ENCODE measurements around the gene ARNT2. TPM values are rescaled to one million over a fixed set of nuclear protein-coding genes. Genes with fewer than 3 reads are reported as not detected.

ARNT2 gene
- total RNA-seq, 1 donor from 2014 or later = 3.6 TPM

DNA sequence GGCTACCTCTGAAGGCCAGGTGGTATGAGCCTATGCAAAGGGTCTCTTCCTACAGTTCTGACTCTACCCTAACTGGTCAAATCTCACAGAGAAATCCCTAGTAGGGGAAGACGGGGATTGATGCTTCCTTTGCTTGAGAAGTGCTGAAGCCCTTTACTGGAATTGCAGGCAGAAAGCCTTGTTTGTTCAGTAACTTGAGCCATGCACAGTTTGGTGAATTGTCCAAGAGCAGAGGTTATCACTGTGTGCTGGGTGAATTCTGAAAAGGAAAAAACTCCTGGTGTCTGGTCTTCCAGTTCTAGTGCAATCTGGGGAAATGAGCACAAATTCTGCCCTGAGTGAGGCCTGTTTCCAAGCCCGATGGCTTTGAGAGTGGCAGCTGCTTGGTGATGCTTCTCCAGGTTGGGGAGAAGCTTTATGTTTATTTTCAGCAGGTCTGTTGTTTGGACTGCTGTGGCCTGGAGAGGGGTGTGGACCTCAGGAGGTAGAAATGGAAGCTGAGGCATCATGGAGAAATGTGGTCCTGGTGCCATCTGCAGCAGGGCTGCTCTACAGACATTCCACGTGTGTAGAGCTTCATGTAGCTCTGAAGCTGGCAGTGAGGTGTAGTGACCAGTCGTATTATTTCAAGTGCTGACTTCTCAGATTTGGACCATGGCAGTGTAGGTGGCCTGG, 60.9 kb downstream of the ARNT2 start:
- DNase-seq = no peak
- no peaks in the 10 kb centered on the region for H3K36me3 ChIP-seq
- H3K9me3 ChIP-seq (replicated peaks) = no peaks in the 10 kb centered on the region
- peaks cover 40% of the 10 kb centered on the region for H3K27me3 ChIP-seq (ENCODE audit: low read depth)
- H3K4me1 ChIP-seq = no peaks in the 10 kb centered on the region
- no peak overlapping the region for H3K27ac ChIP-seq (replicated peaks)
- no peak overlapping the region for H3K4me3 ChIP-seq
- intact Hi-C loops (cut with micrococcal nuclease) = no loop called here
- TF ChIP-seq CTCF (IDR thresholded peaks at IDR 0.05; ENCODE audit: borderline replicate concordance) = no peak

DNA sequence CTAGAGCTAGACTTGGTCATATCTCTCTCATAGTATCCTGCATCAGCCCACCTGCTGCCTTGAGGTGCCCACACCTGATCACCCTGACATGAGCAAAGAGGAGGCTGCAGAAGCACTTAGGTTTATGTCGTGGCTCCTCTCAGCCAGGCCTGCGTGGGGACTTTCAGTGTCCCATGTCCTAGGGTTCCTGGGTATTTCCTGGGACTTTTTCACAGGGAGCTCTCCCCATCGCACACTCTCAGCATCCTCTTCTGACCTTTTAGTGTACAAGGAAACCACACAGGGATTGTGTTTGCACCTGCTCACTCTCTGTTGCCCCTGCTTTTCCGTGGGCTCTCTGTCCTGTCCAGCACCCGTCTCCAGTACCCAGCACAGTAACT, 61.4 kb downstream of the ARNT2 start:
- Histone ChIP-seq H3K9me3 (replicated peaks) (no peaks in the 10 kb centered on the region), H3K36me3 (no peaks in the 10 kb centered on the region), H3K27ac (replicated peaks) (no peak overlapping the region), H3K4me1 (no peaks in the 10 kb centered on the region), H3K4me3 (no peak overlapping the region), H3K27me3 (ENCODE audit: low read depth) (peaks cover 40% of the 10 kb centered on the region)
- DNase-seq = no peak
- no peak for TF ChIP-seq CTCF (IDR thresholded peaks at IDR 0.05; ENCODE audit: borderline replicate concordance)
- intact Hi-C loops (cut with micrococcal nuclease) = no loop called here

GRCh38 chr15:80466543-80466942, 62.4 kb downstream of the ARNT2 start:
- Histone ChIP-seq H3K27me3 (ENCODE audit: low read depth) (peaks cover 40% of the 10 kb centered on the region), H3K27ac (replicated peaks) (no peak overlapping the region), H3K9me3 (replicated peaks) (no peaks in the 10 kb centered on the region), H3K4me3 (no peak overlapping the region), H3K4me1 (no peaks in the 10 kb centered on the region), H3K36me3 (no peaks in the 10 kb centered on the region)
- intact Hi-C loops (cut with micrococcal nuclease) = no loop called here
- DNase-seq = no peak
- no peak for TF ChIP-seq CTCF (IDR thresholded peaks at IDR 0.05; ENCODE audit: borderline replicate concordance)

DNA sequence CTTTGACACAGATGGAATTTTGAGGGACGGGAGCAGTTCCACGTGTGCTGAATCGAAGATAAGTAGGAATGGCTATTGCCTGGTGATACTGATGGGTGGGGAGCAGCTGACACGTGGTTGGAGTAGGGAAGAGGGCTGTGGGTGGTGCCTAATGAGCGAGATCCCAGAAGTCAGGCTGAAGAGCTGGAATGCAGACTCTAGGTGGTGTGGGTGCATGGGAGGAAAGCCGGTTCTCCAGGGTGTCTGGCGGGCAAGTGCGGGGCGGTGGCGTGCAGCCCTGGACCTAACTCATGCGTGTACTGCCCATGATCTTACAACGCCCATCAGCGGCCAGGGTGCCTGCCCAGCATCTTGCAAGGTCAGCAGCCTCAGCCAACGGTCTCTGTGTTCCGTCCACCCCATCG, 63.1 kb downstream of the ARNT2 start:
- no peaks in the 10 kb centered on the region for H3K4me1 ChIP-seq

DNA sequence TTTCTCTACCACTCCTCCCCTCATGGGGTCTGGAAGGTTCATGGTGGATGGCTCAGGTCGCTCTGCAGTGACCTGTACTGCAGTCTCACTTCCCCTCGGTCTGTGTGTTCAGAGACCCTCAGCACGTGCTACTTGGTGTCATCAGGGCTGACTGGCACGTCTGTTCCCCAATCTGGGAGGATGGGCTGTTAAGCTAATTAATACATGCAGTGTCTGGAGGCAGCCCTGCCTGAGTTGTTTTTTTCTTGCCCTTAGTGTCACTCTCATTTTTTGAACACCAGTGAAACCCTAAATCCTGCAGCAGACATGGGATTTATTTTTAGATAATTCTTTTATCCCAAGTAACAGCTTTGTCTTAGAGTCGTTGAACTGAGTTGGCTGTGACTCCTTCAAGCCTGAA, 64.6 kb downstream of the ARNT2 start:
- intact Hi-C loops (cut with micrococcal nuclease) = no loop called here
- Histone ChIP-seq H3K4me1 (no peaks in the 10 kb centered on the region), H3K27me3 (ENCODE audit: low read depth) (peaks cover 40% of the 10 kb centered on the region), H3K9me3 (replicated peaks) (no peaks in the 10 kb centered on the region), H3K36me3 (no peaks in the 10 kb centered on the region), H3K4me3 (no peak overlapping the region), H3K27ac (replicated peaks) (no peak overlapping the region)
- TF ChIP-seq CTCF (IDR thresholded peaks at IDR 0.05; ENCODE audit: borderline replicate concordance) = no peak
- DNase-seq = no peak

More for the DNA sequence above, 63.1 kb downstream of the ARNT2 start:
- Histone ChIP-seq H3K36me3 (no peaks in the 10 kb centered on the region), H3K4me3 (no peak overlapping the region), H3K27me3 (ENCODE audit: low read depth) (peaks cover 40% of the 10 kb centered on the region), H3K27ac (replicated peaks) (no peak overlapping the region), H3K9me3 (replicated peaks) (no peaks in the 10 kb centered on the region)
- intact Hi-C loops (cut with micrococcal nuclease) = no loop called here
- no peak for TF ChIP-seq CTCF (IDR thresholded peaks at IDR 0.05; ENCODE audit: borderline replicate concordance)
- DNase-seq = no peak

Measured in left ventricle myocardium inferior (tissue), 1 donor.